Measurements from ENCODE around the gene SEC16B.

The SEC16B gene

GRCh38 chr1:177976596-177976995 is 6.7 kb upstream of the SEC16B start:
- no peak overlapping the region for H3K4me2 ChIP-seq (ENCODE audit: low read length)

GRCh38 chr1:177975588-177976495 is 6.0 kb upstream of the SEC16B start:
- Histone ChIP-seq H3K9me2 (replicated peaks; ENCODE audit: control insufficient read depth, low read length) (no peaks in the 10 kb centered on the region; the same call in 1 of the 2 replicates), H3K36me3 (ENCODE audit: control insufficient read depth, low read length) (no peaks in the 10 kb centered on the region), H3K9me3 (ENCODE audit: control insufficient read depth, insufficient read depth, low read length) (no peaks in the 10 kb centered on the region), H3K27me3 (ENCODE audit: control insufficient read depth, low read length) (no peaks in the 10 kb centered on the region), H3K4me3 (ENCODE audit: low read length) (no peak overlapping the region), H4K20me1 (ENCODE audit: control insufficient read depth, insufficient read depth, low read depth, low read length) (no peaks in the 10 kb centered on the region), H3F3A (ENCODE audit: control insufficient read depth, insufficient read depth) (no peaks in the 10 kb centered on the region), H3K79me2 (ENCODE audit: control insufficient read depth, low read length) (no peaks in the 10 kb centered on the region), H3K4me2 (ENCODE audit: low read length) (no peak overlapping the region), H3K27ac (ENCODE audit: low read depth, low read length) (no peak overlapping the region), H3K4me1 (ENCODE audit: control insufficient read depth, low read length) (no peaks in the 10 kb centered on the region)
- TF ChIP-seq EZH2phosphoT487 (IDR thresholded peaks at IDR 0.05; ENCODE audit: borderline replicate concordance, low read length) (no peak), CTCF (IDR thresholded peaks at IDR 0.05; ENCODE audit: low read depth, low read length, poor library complexity, severe bottlenecking) (no peak)

More at GRCh38 chr1:177976596-177976995, 6.7 kb upstream of the SEC16B start:
- Histone ChIP-seq H3K36me3 (ENCODE audit: control insufficient read depth, low read length) (no peaks in the 10 kb centered on the region), H3K4me3 (ENCODE audit: low read length) (no peak overlapping the region), H3F3A (ENCODE audit: control insufficient read depth, insufficient read depth) (no peaks in the 10 kb centered on the region), H3K9me2 (replicated peaks; ENCODE audit: control insufficient read depth, low read length) (no peaks in the 10 kb centered on the region; the same call in 1 of the 2 replicates), H4K20me1 (ENCODE audit: control insufficient read depth, insufficient read depth, low read depth, low read length) (no peaks in the 10 kb centered on the region), H3K79me2 (ENCODE audit: control insufficient read depth, low read length) (no peaks in the 10 kb centered on the region), H3K27me3 (ENCODE audit: control insufficient read depth, low read length) (no peaks in the 10 kb centered on the region), H3K27ac (ENCODE audit: low read depth, low read length) (no peak overlapping the region), H3K9me3 (ENCODE audit: control insufficient read depth, insufficient read depth, low read length) (no peaks in the 10 kb centered on the region), H3K4me1 (ENCODE audit: control insufficient read depth, low read length) (no peaks in the 10 kb centered on the region)
- no peak for TF ChIP-seq EZH2phosphoT487 (IDR thresholded peaks at IDR 0.05; ENCODE audit: borderline replicate concordance, low read length)
- TF ChIP-seq CTCF (IDR thresholded peaks at IDR 0.05; ENCODE audit: low read depth, low read length, poor library complexity, severe bottlenecking): no peak

GRCh38 chr1:177973585-177973984 is 3.7 kb upstream of the SEC16B start:
- H4K20me1 ChIP-seq (ENCODE audit: control insufficient read depth, insufficient read depth, low read depth, low read length): no peaks in the 10 kb centered on the region
- no peaks in the 10 kb centered on the region for H3K27me3 ChIP-seq (ENCODE audit: control insufficient read depth, low read length)
- H3K4me3 ChIP-seq (ENCODE audit: low read length): no peak overlapping the region
- H3K9me3 ChIP-seq (ENCODE audit: control insufficient read depth, insufficient read depth, low read length): no peaks in the 10 kb centered on the region
- no peaks in the 10 kb centered on the region; the same call in 1 of the 2 replicates for H3K9me2 ChIP-seq (replicated peaks; ENCODE audit: control insufficient read depth, low read length)
- no peaks in the 10 kb centered on the region for H3K4me1 ChIP-seq (ENCODE audit: control insufficient read depth, low read length)
- no peaks in the 10 kb centered on the region for H3F3A ChIP-seq (ENCODE audit: control insufficient read depth, insufficient read depth)
- no peak overlapping the region for H3K4me2 ChIP-seq (ENCODE audit: low read length)
- TF ChIP-seq CTCF (IDR thresholded peaks at IDR 0.05; ENCODE audit: low read depth, low read length, poor library complexity, severe bottlenecking) (no peak), EZH2phosphoT487 (IDR thresholded peaks at IDR 0.05; ENCODE audit: borderline replicate concordance, low read length) (no peak)
- H3K27ac ChIP-seq (ENCODE audit: low read depth, low read length): no peak overlapping the region
- H3K79me2 ChIP-seq (ENCODE audit: control insufficient read depth, low read length): no peaks in the 10 kb centered on the region
- H3K36me3 ChIP-seq (ENCODE audit: control insufficient read depth, low read length): no peaks in the 10 kb centered on the region

All from DOHH2 (cell line).